PC-3 (cell line): ENCODE results near the gene NLGN4X. TPM values are rescaled to one million over a fixed set of nuclear protein-coding genes. Genes with fewer than 3 reads are reported as not detected.

Source experiments
- ATAC-seq: fragments of 200-7000 bp; cut with Tn5 transposase; 2 replicates; pipeline ENCODE4 v1.9.1; 2020; ENCODE audit warnings: mild to moderate bottlenecking, moderate library complexity
- BruUV-seq: library from RNA; stranded (reverse); fragments of 400-500 nt; replicated peaks from 2 replicates; lab custom pipeline; 2021; lab: Mats Ljungman, UMichigan
- CTCF ChIA-PET: fragments of 300-600 bp; sonication (Branson Sonifier 250); formaldehyde crosslinking; loops from one replicate; lab custom pipeline; 2022; ENCODE audit warnings: antibody characterized with exemption; lab: Charles Lee
- POLR2A ChIA-PET: fragments of 300-600 bp; sonication (Branson Sonifier 250); formaldehyde crosslinking; loops from one replicate; lab custom pipeline; 2022; ENCODE audit warnings: antibody characterized with exemption; ENCODE audit not compliant: unreplicated experiment; lab: Charles Lee
- DNase-seq: peaks from one replicate; pipeline ENCODE4 v3.0.0-alpha.2; 2015
- H2AFZ ChIP-seq: fragments of 300-600 bp; sonication (generic); 2 replicates; pipeline ENCODE4 v1.6.0; 2016; ENCODE audit warnings: antibody characterized with exemption, low read length
- H3F3A ChIP-seq: fragments of 300-600 bp; sonication (generic); one replicate; pipeline ENCODE4 v1.6.0; 2017; ENCODE audit warnings: antibody characterized with exemption, low read length, control low read depth, mild to moderate bottlenecking; ENCODE audit not compliant: unreplicated experiment
- H3K27ac ChIP-seq: fragments of 300-600 bp; sonication (generic); 2 replicates; pipeline ENCODE4 v1.5.1; 2016; ENCODE audit warnings: mild to moderate bottlenecking, low read length
- H3K27me3 ChIP-seq: fragments of 300-600 bp; sonication (generic); 2 replicates; pipeline ENCODE4 v1.6.1; 2016; ENCODE audit warnings: low read length, mixed read lengths
- H3K36me3 ChIP-seq: fragments of 300-600 bp; sonication (generic); 2 replicates; pipeline ENCODE4 v1.6.1; 2016; ENCODE audit warnings: low read depth, mixed run types, low read length, mixed read lengths
- H3K4me1 ChIP-seq: fragments of 300-600 bp; sonication (generic); 2 replicates; pipeline ENCODE4 v1.5.1; 2016; ENCODE audit warnings: low read length; ENCODE audit not compliant: insufficient read depth
- H3K4me2 ChIP-seq: fragments of 300-600 bp; sonication (generic); 2 replicates; pipeline ENCODE4 v1.6.0; 2016; ENCODE audit warnings: low read length
- H3K4me3 ChIP-seq: fragments of 300-600 bp; sonication (generic); 2 replicates; pipeline ENCODE4 v1.5.1; 2016; ENCODE audit warnings: mild to moderate bottlenecking, low read length, mixed read lengths
- H3K79me2 ChIP-seq: fragments of 300-600 bp; sonication (generic); 2 replicates; pipeline ENCODE4 v1.6.1; 2017; ENCODE audit warnings: low read length, mixed read lengths
- H3K9ac ChIP-seq: fragments of 300-600 bp; sonication (generic); 2 replicates; pipeline ENCODE4 v1.6.0; 2016; ENCODE audit warnings: mild to moderate bottlenecking, low read length
- H3K9me2 ChIP-seq: fragments of 300-600 bp; sonication (generic); replicated peaks from 2 replicates; pipeline ENCODE4 v1.6.1; 2016; ENCODE audit warnings: mixed run types, low read length, mixed read lengths
- H3K9me3 ChIP-seq: fragments of 300-600 bp; sonication (generic); 2 replicates; pipeline ENCODE4 v1.6.1; 2016; ENCODE audit warnings: low read length, mixed read lengths
- H4K20me1 ChIP-seq: fragments of 300-600 bp; sonication (generic); 2 replicates; pipeline ENCODE4 v1.6.1; 2016; ENCODE audit warnings: low read length, mixed read lengths
- EZH2 ChIP-seq: fragments of 300-600 bp; sonication (generic); IDR thresholded peaks from one replicate; pipeline ENCODE4 v1.6.1; 2017; ENCODE audit warnings: antibody characterized with exemption, mild to moderate bottlenecking, low read length; ENCODE audit not compliant: unreplicated experiment
- EZH2phosphoT487 ChIP-seq: fragments of 300-600 bp; sonication (generic); IDR thresholded peaks from 2 replicates; pipeline ENCODE4 v1.6.1; 2018; ENCODE audit warnings: mild to moderate bottlenecking, antibody characterized with exemption, low read length, borderline replicate concordance
- intact Hi-C: fragments of 100-400 bp; cut with micrococcal nuclease; formaldehyde crosslinking; loops from 2 replicates; pipeline ENCODE4 v1.9.0; 2023
- total RNA-seq: library from RNA; depleted of rRNA; stranded (reverse); fragments of >200 nt; gene quantifications from 2 replicates; pipeline ENCODE4 v1.2.3, GENCODE V29; 2014
- TF ChIP-seq, protein P1 (sequence below): fragments of 300-600 bp; sonication (generic); conservative IDR thresholded peaks from 2 replicates; pipeline ENCODE4 v1.5.1; 2017; ENCODE audit warnings: antibody characterized with exemption, low read depth, mild to moderate bottlenecking, low read length

The NLGN4X gene
- total RNA-seq, 1 experiment from 2014 or later: not detected

DNA sequence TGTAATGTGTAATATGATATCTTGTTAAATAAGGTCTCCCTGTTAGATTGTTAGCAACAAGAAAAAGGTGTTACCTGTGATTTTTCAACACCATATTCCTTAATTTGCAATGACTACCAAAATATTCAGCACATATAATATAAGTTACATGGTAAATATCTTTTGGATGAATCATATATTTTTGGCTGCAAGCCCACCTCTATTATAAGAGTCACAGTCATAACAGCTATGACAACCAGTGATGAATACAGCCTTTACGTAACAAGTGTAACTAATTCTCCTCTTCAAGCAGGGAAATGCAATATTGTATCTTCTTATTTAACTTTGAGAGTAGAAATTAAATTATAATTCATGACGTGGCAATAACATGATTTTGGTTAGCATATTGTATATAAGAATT is 187.0 kb downstream of the NLGN4X start:
- Histone ChIP-seq H3K9ac (no peak overlapping the region), H3K9me2 (no peaks in the 10 kb centered on the region), H3K4me3 (no peak overlapping the region), H2AFZ (no peak overlapping the region), H3K27me3 (no peaks in the 10 kb centered on the region), H3K4me2 (no peak overlapping the region), H3K9me3 (no peaks in the 10 kb centered on the region), H3F3A (no peaks in the 10 kb centered on the region), H3K27ac (no peak overlapping the region), H4K20me1 (no peaks in the 10 kb centered on the region), H3K36me3 (no peaks in the 10 kb centered on the region), H3K4me1 (no peaks in the 10 kb centered on the region), H3K79me2 (no peaks in the 10 kb centered on the region)
- BruUV-seq: no TSS peak
- ChIA-PET POLR2A (interaction anchor here (0.6 kb wide), 1 partner anchor 9 kb away, joined by 18 read pairs; no protein-coding TSS in a partner anchor), CTCF (no interaction called here)
- TF ChIP-seq EZH2 (no peak), EZH2phosphoT487 (no peak)
- TF ChIP-seq, protein P1, sequence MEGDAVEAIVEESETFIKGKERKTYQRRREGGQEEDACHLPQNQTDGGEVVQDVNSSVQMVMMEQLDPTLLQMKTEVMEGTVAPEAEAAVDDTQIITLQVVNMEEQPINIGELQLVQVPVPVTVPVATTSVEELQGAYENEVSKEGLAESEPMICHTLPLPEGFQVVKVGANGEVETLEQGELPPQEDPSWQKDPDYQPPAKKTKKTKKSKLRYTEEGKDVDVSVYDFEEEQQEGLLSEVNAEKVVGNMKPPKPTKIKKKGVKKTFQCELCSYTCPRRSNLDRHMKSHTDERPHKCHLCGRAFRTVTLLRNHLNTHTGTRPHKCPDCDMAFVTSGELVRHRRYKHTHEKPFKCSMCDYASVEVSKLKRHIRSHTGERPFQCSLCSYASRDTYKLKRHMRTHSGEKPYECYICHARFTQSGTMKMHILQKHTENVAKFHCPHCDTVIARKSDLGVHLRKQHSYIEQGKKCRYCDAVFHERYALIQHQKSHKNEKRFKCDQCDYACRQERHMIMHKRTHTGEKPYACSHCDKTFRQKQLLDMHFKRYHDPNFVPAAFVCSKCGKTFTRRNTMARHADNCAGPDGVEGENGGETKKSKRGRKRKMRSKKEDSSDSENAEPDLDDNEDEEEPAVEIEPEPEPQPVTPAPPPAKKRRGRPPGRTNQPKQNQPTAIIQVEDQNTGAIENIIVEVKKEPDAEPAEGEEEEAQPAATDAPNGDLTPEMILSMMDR: no peak
- intact Hi-C loops: no loop called here
- DNase-seq (peak; percentile 65), ATAC-seq (no peak)

DNA sequence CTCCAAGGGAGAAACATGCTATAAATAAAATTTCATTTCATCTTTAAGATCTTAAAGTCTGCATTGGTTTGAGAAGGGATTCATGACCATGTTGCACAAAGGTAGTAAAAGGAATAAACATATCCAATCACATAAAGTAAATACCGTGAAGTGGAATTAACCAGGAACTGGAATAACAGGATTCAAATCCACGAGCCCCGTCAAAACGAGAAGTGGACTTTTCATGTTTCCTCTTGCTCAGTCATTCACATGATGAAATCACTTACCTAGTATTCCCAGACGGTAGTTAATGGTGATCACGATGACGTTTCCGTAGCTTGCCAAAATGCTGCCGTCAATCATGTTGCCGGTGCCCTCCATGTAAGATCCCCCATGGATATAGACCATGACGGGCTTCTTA is 199.7 kb downstream of the NLGN4X start:
- no peak overlapping the region for H2AFZ ChIP-seq
- no peaks in the 10 kb centered on the region for H3K79me2 ChIP-seq
- H3K4me3 ChIP-seq: no peak overlapping the region
- ATAC-seq (no peak), DNase-seq (no peak)
- H3K4me2 ChIP-seq: no peak overlapping the region
- H3K9ac ChIP-seq: no peak overlapping the region
- H3K27ac ChIP-seq: no peak overlapping the region
- ChIA-PET CTCF (interaction anchor here (0.7 kb wide), 1 partner anchor 1191 kb away, joined by 3 read pairs; no protein-coding TSS in a partner anchor), POLR2A (no interaction called here)
- H4K20me1 ChIP-seq: no peaks in the 10 kb centered on the region
- TF ChIP-seq, protein P1: no peak
- TF ChIP-seq EZH2 (no peak), EZH2phosphoT487 (no peak)
- no TSS peak for BruUV-seq
- H3K36me3 ChIP-seq: no peaks in the 10 kb centered on the region
- intact Hi-C loops: no loop called here
- H3K9me3 ChIP-seq: no peaks in the 10 kb centered on the region
- H3K27me3 ChIP-seq: no peaks in the 10 kb centered on the region
- no peaks in the 10 kb centered on the region for H3K9me2 ChIP-seq
- H3K4me1 ChIP-seq: no peaks in the 10 kb centered on the region
- H3F3A ChIP-seq: no peaks in the 10 kb centered on the region

DNA sequence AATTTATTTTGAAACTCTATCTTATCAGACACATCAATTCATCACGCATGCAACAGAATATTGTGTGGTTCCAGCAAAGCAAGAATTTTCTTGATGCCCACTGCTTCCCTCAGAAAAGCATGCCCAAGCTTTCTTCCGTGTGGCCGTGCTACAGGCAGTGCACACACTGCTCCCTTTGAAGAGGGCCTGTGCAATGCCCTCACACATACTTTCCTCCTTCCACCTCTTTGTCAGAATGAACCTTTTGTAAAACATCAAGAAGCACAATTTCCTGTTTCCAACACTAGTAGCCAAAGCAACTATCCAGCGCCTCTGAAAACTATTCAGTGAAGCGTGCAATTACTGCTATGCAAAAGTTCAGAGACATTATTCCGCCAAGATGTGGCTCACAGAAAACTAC is 201.7 kb downstream of the NLGN4X start:
- H4K20me1 ChIP-seq: no peaks in the 10 kb centered on the region
- no peaks in the 10 kb centered on the region for H3K4me1 ChIP-seq
- H3F3A ChIP-seq: no peaks in the 10 kb centered on the region
- TF ChIP-seq, protein P1: no peak
- TF ChIP-seq EZH2phosphoT487 (no peak), EZH2 (no peak)
- no TSS peak for BruUV-seq
- DNase-seq: no peak
- no peak overlapping the region for H3K4me2 ChIP-seq
- intact Hi-C loops: no loop called here
- H3K27me3 ChIP-seq: no peaks in the 10 kb centered on the region
- H3K9ac ChIP-seq: no peak overlapping the region
- ATAC-seq: no peak
- ChIA-PET POLR2A (no interaction called here), CTCF (no interaction called here)
- no peaks in the 10 kb centered on the region for H3K9me3 ChIP-seq
- H2AFZ ChIP-seq: no peak overlapping the region
- H3K36me3 ChIP-seq: no peaks in the 10 kb centered on the region
- H3K27ac ChIP-seq: no peak overlapping the region
- H3K79me2 ChIP-seq: no peaks in the 10 kb centered on the region
- H3K4me3 ChIP-seq: no peak overlapping the region
- no peaks in the 10 kb centered on the region for H3K9me2 ChIP-seq
